Amygdala (tissue), 56 donors: ENCODE measurements around the gene PHLPP1.
A peak's percentile ranks its signal among the peaks of the same experiment; 100 is the strongest.

Experiments used
- DNase-seq, 56 donors: peaks; one replicate each; lab custom pipeline; 2025; lab: John Stamatoyannopoulos, UW

Gene PHLPP1

GRCh38 chr18:62839874-62840713 lies 124.8 kb downstream of the PHLPP1 start:
- no peak for DNase-seq

DNA sequence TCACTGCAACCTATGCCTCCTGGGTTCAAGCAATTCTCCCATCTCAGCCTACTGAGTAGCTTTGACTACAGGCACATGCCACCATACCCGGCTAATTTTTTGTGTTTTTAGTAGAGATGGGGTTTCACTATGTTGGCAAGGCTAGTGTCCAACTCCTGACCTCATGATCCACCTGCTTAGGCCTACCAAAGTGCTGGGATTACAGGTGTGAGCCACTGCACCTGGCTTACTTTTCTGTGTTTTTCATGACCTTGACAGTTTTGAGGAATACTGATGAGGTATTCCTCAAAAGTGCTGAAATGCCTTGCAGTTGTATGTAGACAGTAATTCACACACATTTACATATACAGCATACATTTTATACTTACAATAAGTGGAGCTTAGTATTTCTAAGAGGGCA lies 126.1 kb downstream of the PHLPP1 start:
- DNase-seq, result no peak

DNA sequence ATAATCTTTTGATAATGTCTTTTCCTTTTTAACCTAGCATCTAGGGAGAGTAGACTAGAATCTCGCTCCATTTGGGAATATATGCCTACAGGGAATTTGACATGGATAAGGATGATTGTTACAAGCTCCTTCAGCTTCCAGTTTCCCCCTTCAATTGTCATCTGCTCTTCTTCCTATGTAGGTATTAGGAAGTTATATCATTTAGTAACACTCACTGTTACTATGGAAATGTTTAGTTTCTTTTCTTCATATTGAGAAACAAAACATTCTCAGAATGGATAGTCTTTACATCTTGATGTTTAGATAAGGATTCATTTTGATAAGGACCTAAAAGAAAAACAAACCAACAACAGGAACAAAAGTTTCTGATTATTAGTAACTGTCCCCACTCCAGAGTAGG lies 127.6 kb downstream of the PHLPP1 start:
- no peak for DNase-seq

GRCh38 chr18:62844850-62845643 lies 129.7 kb downstream of the PHLPP1 start:
- no peak for DNase-seq

DNA sequence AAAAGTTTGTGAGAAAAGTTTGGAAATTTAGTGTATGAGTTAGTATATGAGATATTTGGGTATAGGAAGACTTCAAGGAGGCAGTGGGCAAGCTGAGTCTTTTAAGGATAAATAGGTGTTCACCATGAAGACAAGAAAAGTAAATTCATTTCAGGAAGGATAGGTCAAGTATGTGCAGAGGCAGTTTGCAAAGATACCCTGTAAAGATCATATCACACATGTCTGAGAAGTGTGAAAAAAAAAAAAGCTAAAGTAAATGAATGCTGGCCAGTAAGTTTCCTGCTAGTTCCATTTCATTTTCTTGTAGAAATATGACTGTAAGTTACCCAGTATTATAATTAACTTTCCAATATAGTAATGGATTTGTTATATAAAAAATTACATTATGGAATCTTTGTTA lies 131.0 kb downstream of the PHLPP1 start:
- DNase-seq, result no peak

DNA sequence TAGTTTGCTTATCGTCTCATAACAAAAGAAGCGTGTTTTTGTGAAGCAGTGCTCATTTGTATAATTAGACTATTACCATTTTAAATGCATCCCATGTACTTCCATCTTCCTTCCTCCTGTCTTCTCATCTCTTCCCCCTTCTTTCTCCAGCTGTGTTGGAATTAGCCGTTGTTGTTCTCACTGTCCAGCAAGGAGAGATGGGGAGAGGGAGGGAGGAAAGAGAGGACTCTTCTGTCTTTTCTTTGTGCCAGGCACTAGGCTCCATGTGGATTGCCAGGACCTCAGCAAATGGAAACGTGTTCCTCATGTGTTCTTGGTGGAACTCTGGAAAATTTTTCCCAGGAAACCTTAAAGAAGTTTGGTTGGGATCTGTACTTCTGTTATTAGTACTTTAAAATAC lies 131.7 kb downstream of the PHLPP1 start:
- no peak for DNase-seq

- DNase-seq, result no peak
These were observed 133.6 kb downstream of the PHLPP1 start for GRCh38 chr18:62848946-62849345.

DNA sequence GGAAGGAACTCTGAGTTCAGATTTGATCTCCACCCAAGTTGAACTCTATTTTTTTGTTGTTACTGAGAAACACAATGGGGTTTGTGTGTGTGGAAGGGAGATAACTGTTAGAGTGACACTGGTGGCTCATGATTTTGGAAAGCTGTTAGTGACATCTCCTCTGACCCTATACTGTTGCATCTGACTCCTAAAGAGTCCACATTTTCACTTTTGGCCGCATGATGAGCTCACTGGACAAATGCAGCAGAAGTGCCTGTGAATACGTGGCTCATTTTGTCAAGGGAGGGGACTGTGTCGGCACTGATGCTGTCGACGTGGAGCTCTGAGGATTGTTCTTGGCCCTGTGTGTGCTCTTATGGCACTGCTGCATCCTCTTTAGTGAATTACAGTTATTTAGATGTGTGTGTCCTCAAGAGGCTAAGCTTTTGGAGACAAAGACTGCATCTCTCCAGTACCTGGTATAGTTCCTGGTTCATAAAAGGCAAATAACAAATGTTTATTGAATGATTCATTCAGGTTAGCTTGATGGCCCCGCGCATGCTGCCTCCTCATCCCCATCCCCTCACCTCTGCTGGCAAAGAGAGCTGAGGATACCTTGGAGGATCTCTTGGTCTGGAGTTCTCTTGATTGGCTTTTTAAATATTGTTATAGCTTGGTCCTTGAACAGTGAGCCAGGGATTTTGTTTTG lies 135.4 kb downstream of the PHLPP1 start:
- peak in 8 of 56 donors; percentile 3 to 22 (median 12) for DNase-seq

DNA sequence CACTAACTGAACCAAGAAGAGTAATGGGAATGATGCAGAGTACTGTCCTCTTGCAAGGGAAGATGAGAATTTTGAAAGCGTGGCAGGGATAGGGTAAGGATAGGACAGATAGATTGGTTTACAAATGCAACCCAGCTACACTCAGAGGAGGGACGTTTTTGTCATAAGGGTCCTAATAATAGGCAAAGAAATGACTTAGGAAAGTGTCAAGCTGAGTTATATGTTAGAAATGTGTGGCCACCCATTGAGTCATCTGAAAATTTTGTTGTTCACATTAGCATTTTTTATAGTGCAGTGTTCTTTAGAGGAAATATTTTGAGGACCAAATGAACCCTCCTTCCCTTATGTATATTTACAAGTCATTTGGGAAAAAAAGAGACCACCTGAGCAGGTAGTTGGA lies 137.5 kb downstream of the PHLPP1 start:
- DNase-seq, result no peak

DNA sequence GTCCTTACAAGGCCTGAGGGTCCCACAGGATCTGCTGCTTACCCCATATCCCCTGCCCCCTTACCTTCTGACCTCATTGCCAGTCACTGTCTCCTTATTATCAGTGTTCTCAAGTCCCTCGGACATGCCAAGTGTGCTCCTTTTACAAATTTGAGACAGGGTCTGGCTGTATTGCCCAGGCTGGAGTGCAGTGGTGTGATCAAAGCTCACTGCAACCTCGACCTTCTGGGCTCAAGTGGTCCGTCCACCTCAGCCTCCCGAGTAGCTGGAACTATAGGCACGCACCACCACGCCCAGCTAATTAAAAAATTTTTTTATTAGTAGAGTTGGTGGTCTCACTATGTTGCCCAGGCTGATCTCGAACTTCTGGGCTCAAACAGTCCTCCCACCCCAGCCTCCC lies 141.0 kb downstream of the PHLPP1 start:
- DNase-seq, result no peak

- DNase-seq, result no peak
These were observed 142.1 kb downstream of the PHLPP1 start for GRCh38 chr18:62857263-62857976.

- DNase-seq, result no peak
These were observed 144.7 kb downstream of the PHLPP1 start for GRCh38 chr18:62860062-62860461.

- DNase-seq, result no peak
These were observed 147.1 kb downstream of the PHLPP1 start for GRCh38 chr18:62862466-62862865.

DNA sequence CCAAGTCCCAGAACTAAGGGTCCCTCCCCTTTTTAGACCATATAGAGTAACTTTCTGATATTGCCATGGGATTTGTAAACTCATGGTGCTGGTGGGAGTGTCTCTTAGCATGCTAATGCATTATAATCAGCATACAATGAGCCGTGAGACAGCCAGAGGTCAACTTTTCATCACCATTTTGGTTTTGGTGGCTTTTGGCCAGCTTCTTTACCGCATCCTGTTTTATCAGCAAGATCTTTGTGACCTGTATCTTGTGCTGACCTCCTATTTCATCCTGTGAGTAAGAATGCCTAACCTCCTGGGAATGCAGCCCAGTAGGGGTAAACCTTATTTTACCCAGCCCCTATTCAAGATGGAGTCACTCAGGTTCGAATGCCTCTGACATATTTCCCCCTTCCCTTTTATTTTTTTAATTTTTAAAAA lies 148.2 kb downstream of the PHLPP1 start:
- no peak for DNase-seq

GRCh38 chr18:62865498-62865897 lies 150.2 kb downstream of the PHLPP1 start:
- no peak for DNase-seq

GRCh38 chr18:62867534-62867933 lies 152.2 kb downstream of the PHLPP1 start:
- DNase-seq, result peak in 1 of 56 donors; percentile 27

- DNase-seq, result no peak
These were observed 153.3 kb downstream of the PHLPP1 start for GRCh38 chr18:62868645-62869044.

DNA sequence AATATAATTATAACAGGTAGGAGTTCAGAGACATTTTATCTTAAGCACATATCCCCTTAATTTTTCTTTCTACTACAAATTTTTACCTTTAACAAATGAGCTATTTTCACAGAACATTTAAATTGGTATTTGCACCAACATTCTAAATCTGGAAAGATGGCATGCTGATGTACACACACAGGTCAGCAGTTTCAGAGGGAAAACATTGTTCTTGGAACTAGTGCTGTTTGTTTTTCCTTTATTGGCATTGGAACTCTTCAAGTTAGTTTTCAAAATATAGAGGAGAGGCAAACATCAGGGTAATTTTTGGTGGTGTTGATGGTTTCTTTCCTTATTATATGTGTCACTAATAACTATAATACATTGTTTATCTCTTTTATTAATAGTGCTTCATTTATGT lies 155.3 kb downstream of the PHLPP1 start:
- no peak for DNase-seq

GRCh38 chr18:62875323-62875722 lies 160.0 kb downstream of the PHLPP1 start:
- no peak for DNase-seq

- no peak for DNase-seq
These were observed 160.8 kb downstream of the PHLPP1 start for GRCh38 chr18:62876111-62876510.

DNA sequence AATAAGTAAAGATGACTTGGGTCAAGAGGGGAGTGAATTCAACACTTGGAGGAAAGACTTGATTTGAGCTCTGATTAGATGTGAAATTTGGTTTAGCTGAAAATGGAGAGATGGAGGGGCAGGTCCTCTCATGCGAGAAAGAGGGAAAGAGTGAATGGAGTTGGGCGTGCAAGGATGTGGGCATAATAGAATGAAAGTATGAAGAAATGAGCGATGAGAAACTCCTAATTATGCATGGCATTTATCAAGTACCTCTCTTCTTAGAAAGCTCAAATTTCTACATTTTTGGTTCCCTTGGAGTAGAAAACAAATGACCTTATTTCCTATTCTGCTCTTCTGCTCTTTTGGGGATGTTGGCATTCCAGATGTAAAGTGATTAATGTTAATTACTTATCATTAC lies 161.5 kb downstream of the PHLPP1 start:
- no peak for DNase-seq
